CD4-positive, CD25-positive, alpha-beta regulatory T cell (primary cell): ENCODE measurements around the gene TGFB1. TPM values are rescaled to one million over a fixed set of nuclear protein-coding genes. Genes with fewer than 3 reads are reported as not detected.

Experiments used
- ATAC-seq, 2 donors: fragments of 150-1000 bp; cut with Tn5 transposase; one replicate each; pipeline ENCODE4 v1.10.0; 2021; ENCODE audit warnings: low read depth in 2 of 2, moderate number of reproducible peaks in 2 of 2, moderate library complexity in 1 of 2
- DNase-seq, 3 donors: peaks; one replicate each; pipeline versions ENCODE4 v3.0.0 to v3.0.0-alpha.2; 2012 to 2022; ENCODE audit warnings: mixed read lengths in 1 of 3
- H3K27ac ChIP-seq: one replicate; pipeline ENCODE4 v1.7.0; 2013; ENCODE audit warnings: mild to moderate bottlenecking, low read length; ENCODE audit not compliant: insufficient read depth, poor library complexity, severe bottlenecking
- H3K27me3 ChIP-seq: one replicate; pipeline ENCODE4 v1.7.0; 2013; ENCODE audit warnings: low read length; ENCODE audit not compliant: control insufficient read depth, insufficient read depth
- H3K36me3 ChIP-seq: one replicate; pipeline ENCODE4 v1.7.0; 2013; ENCODE audit warnings: mild to moderate bottlenecking, low read length, moderate library complexity; ENCODE audit not compliant: control insufficient read depth, insufficient read depth
- H3K4me1 ChIP-seq: 2 replicates; pipeline ENCODE4 v1.7.0; 2013; ENCODE audit warnings: mild to moderate bottlenecking, low read length; ENCODE audit not compliant: insufficient read depth, control insufficient read depth, poor library complexity, severe bottlenecking
- H3K4me3 ChIP-seq: one replicate; pipeline ENCODE4 v1.7.0; 2013; ENCODE audit warnings: low read depth, mild to moderate bottlenecking, low read length, moderate library complexity
- H3K9me3 ChIP-seq, 2 experiments: 1 replicate in 1 of 2; 2 replicates in 1 of 2; pipeline ENCODE4 v1.7.0; 2013; ENCODE audit warnings: low read length in 2 of 2, mild to moderate bottlenecking in 1 of 2, moderate library complexity in 1 of 2; ENCODE audit not compliant: control insufficient read depth in 2 of 2
- H3K27ac Mint-ChIP-seq, 3 donors: one replicate each; pipeline ENCODE4 v1.8.0; 2020 to 2022; ENCODE audit warnings: mild to moderate bottlenecking in 3 of 3, mixed read lengths in 3 of 3, moderate library complexity in 2 of 3
- H3K27me3 Mint-ChIP-seq: one replicate; pipeline ENCODE4 v1.8.0; 2022; ENCODE audit warnings: mild to moderate bottlenecking, mixed read lengths
- H3K36me3 Mint-ChIP-seq: one replicate; pipeline ENCODE4 v1.8.0; 2020; ENCODE audit warnings: mixed read lengths
- H3K4me1 Mint-ChIP-seq, 4 donors: one replicate each; pipeline ENCODE4 v1.8.0; 2020 to 2022; ENCODE audit warnings: mixed read lengths in 4 of 4, mild to moderate bottlenecking in 1 of 4
- H3K4me3 Mint-ChIP-seq, 4 donors: one replicate each; pipeline ENCODE4 v1.8.0; 2020 to 2022; ENCODE audit warnings: mild to moderate bottlenecking in 4 of 4, mixed read lengths in 4 of 4, moderate library complexity in 3 of 4
- H3K9me3 Mint-ChIP-seq, 7 donors: one replicate each; pipeline ENCODE4 v1.8.0; 2020 to 2022; ENCODE audit warnings: mixed read lengths in 7 of 7, mild to moderate bottlenecking in 3 of 7, moderate library complexity in 2 of 7
- polyA plus RNA-seq, 4 donors: library from polyadenylated mRNA; unstranded; fragments of 300-500 nt; fragmentation: Illumina TruSeq; gene quantifications; one replicate each; pipeline ENCODE4 v1.2.3, GENCODE V29; 2021
- total RNA-seq: library from RNA; stranded (reverse); gene quantifications from one replicate; pipeline ENCODE4 v1.2.3, GENCODE V29; 2022

TGFB1 gene
- total RNA-seq (414 TPM), polyA plus RNA-seq (10 to 100 TPM; 31.6 to 51.8 (median 46.9) TPM)

GRCh38 chr19:41353466-41354342, at the start of gene TGFB1:
Gene TGFB1 (minus strand): TSS chr19:41353922. CDS start chr19:41353044, 878 bp downstream.
- H3K27me3 ChIP-seq, result no peaks in the 10 kb centered on the region
- peaks cover 19 to 70% (median 54%) of the 10 kb centered on the region in 4 donors for H3K4me1 Mint-ChIP-seq
- H3K27ac Mint-ChIP-seq, result peak within 1 kb of the TSS; percentile 98 to 99 (median 98)
- H3K9me3 Mint-ChIP-seq, result peaks cover 0 to 4% (median 0%) of the 10 kb centered on the region in 7 donors
- peaks cover 5% of the 10 kb centered on the region for H3K27me3 Mint-ChIP-seq
- peak within 1 kb of the TSS; percentile 88 for H3K4me3 ChIP-seq
- no peaks in the 10 kb centered on the region for H3K36me3 ChIP-seq
- DNase-seq (peak; percentile 93 to 97 (median 93)), ATAC-seq (peak; percentile 60 to 69)
- H3K27ac ChIP-seq, result peak within 1 kb of the TSS; percentile 92
- no peaks in the 10 kb centered on the region for H3K9me3 ChIP-seq
- peaks cover 76% of the 10 kb centered on the region for H3K4me1 ChIP-seq
- peaks cover 8% of the 10 kb centered on the region for H3K36me3 Mint-ChIP-seq
- peak within 1 kb of the TSS; percentile 97 to 100 (median 100) for H3K4me3 Mint-ChIP-seq

GRCh38 chr19:41402010-41402409, 48.3 kb upstream of the TGFB1 start:
- Histone ChIP-seq H3K4me1 (peaks cover 15% of the 10 kb centered on the region), H3K36me3 (no peaks in the 10 kb centered on the region), H3K27me3 (no peaks in the 10 kb centered on the region), H3K27ac (no peak overlapping the region), H3K4me3 (no peak overlapping the region), H3K9me3 (no peaks in the 10 kb centered on the region)
- ATAC-seq (no peak), DNase-seq (no peak)
- Mint-ChIP-seq H3K4me3 (peak overlapping the region in 1 of 4 donors; percentile 43), H3K9me3 (no peaks in the 10 kb centered on the region), H3K36me3 (peaks cover 9% of the 10 kb centered on the region), H3K27me3 (no peaks in the 10 kb centered on the region), H3K27ac (no peak overlapping the region), H3K4me1 (peaks cover 21 to 40% (median 28%) of the 10 kb centered on the region in 4 donors)

- H3K9me3 Mint-ChIP-seq, result no peaks in the 10 kb centered on the region
- H3K4me3 Mint-ChIP-seq, result peak overlapping the region in 1 of 4 donors; percentile 84
- peaks cover 7% of the 10 kb centered on the region for H3K36me3 Mint-ChIP-seq
- Histone ChIP-seq H3K4me3 (no peak overlapping the region), H3K36me3 (no peaks in the 10 kb centered on the region), H3K4me1 (peaks cover 19% of the 10 kb centered on the region), H3K9me3 (no peaks in the 10 kb centered on the region), H3K27ac (no peak overlapping the region), H3K27me3 (no peaks in the 10 kb centered on the region)
- DNase-seq, result no peak
- peaks cover 19 to 44% (median 29%) of the 10 kb centered on the region in 4 donors for H3K4me1 Mint-ChIP-seq
- no peak for ATAC-seq
- no peaks in the 10 kb centered on the region for H3K27me3 Mint-ChIP-seq
- H3K27ac Mint-ChIP-seq, result peak overlapping the region in 1 of 3 donors; percentile 71
These were observed 47.8 kb upstream of the TGFB1 start for GRCh38 chr19:41401483-41401882.

GRCh38 chr19:41399525-41399924, 45.8 kb upstream of the TGFB1 start:
- H3K4me3 Mint-ChIP-seq, result peak overlapping the region in 3 of 4 donors; percentile 95 to 98 (median 96)
- no peaks in the 10 kb centered on the region for H3K27me3 ChIP-seq
- no peaks in the 10 kb centered on the region for H3K9me3 ChIP-seq
- DNase-seq (no peak), ATAC-seq (no peak)
- no peaks in the 10 kb centered on the region for H3K36me3 ChIP-seq
- peaks cover 14% of the 10 kb centered on the region for H3K36me3 Mint-ChIP-seq
- H3K27me3 Mint-ChIP-seq, result no peaks in the 10 kb centered on the region
- H3K4me3 ChIP-seq, result no peak overlapping the region
- peak overlapping the region in 2 of 3 donors; percentile 31 to 88 for H3K27ac Mint-ChIP-seq
- H3K4me1 Mint-ChIP-seq, result peaks cover 25 to 59% (median 37%) of the 10 kb centered on the region in 4 donors
- H3K9me3 Mint-ChIP-seq, result no peaks in the 10 kb centered on the region
- no peak overlapping the region for H3K27ac ChIP-seq
- peaks cover 31% of the 10 kb centered on the region for H3K4me1 ChIP-seq

GRCh38 chr19:41399091-41399490, 45.4 kb upstream of the TGFB1 start:
- Histone ChIP-seq H3K36me3 (no peaks in the 10 kb centered on the region), H3K27me3 (no peaks in the 10 kb centered on the region), H3K4me3 (peak overlapping the region; percentile 100), H3K9me3 (no peaks in the 10 kb centered on the region), H3K27ac (no peak overlapping the region), H3K4me1 (peaks cover 31% of the 10 kb centered on the region)
- DNase-seq (no peak), ATAC-seq (no peak)
- Mint-ChIP-seq H3K27ac (peak overlapping the region in 2 of 3 donors; percentile 46 to 99), H3K9me3 (no peaks in the 10 kb centered on the region), H3K4me3 (peak overlapping the region; percentile 79 to 98 (median 96)), H3K27me3 (no peaks in the 10 kb centered on the region), H3K36me3 (peaks cover 14% of the 10 kb centered on the region), H3K4me1 (peaks cover 25 to 59% (median 37%) of the 10 kb centered on the region in 4 donors)

- Histone ChIP-seq H3K36me3 (no peaks in the 10 kb centered on the region), H3K9me3 (no peaks in the 10 kb centered on the region), H3K4me3 (peak overlapping the region; percentile 100), H3K4me1 (peaks cover 31% of the 10 kb centered on the region), H3K27me3 (no peaks in the 10 kb centered on the region), H3K27ac (peak overlapping the region; percentile 98)
- peaks cover 25 to 59% (median 37%) of the 10 kb centered on the region in 4 donors for H3K4me1 Mint-ChIP-seq
- no peak for DNase-seq
- H3K36me3 Mint-ChIP-seq, result peaks cover 14% of the 10 kb centered on the region
- H3K4me3 Mint-ChIP-seq, result peak overlapping the region; percentile 79 to 98 (median 96)
- peak overlapping the region in 2 of 3 donors; percentile 46 to 99 for H3K27ac Mint-ChIP-seq
- H3K9me3 Mint-ChIP-seq, result no peaks in the 10 kb centered on the region
- ATAC-seq, result no peak
- H3K27me3 Mint-ChIP-seq, result no peaks in the 10 kb centered on the region
These were observed 44.9 kb upstream of the TGFB1 start for GRCh38 chr19:41398598-41398997.

GRCh38 chr19:41398050-41398418, 44.3 kb upstream of the TGFB1 start:
- ATAC-seq, result no peak
- H3K27me3 Mint-ChIP-seq, result no peaks in the 10 kb centered on the region
- H3K36me3 Mint-ChIP-seq, result peaks cover 14% of the 10 kb centered on the region
- H3K36me3 ChIP-seq, result no peaks in the 10 kb centered on the region
- peak overlapping the region; percentile 99 to 100 (median 100) for H3K27ac Mint-ChIP-seq
- H3K4me1 Mint-ChIP-seq, result peaks cover 25 to 56% (median 37%) of the 10 kb centered on the region in 4 donors
- peak overlapping the region; percentile 98 for H3K27ac ChIP-seq
- peaks cover 31% of the 10 kb centered on the region for H3K4me1 ChIP-seq
- H3K9me3 ChIP-seq, result no peaks in the 10 kb centered on the region
- DNase-seq, result no peak
- H3K4me3 ChIP-seq, result peak overlapping the region; percentile 100
- H3K4me3 Mint-ChIP-seq, result peak overlapping the region; percentile 95 to 99 (median 97)
- no peaks in the 10 kb centered on the region for H3K9me3 Mint-ChIP-seq
- no peaks in the 10 kb centered on the region for H3K27me3 ChIP-seq
